A549 (cell line): Measurements from ENCODE around the gene ZBTB46. TPM values are rescaled to one million over a fixed set of nuclear protein-coding genes. Genes with fewer than 3 reads are reported as not detected.

Experiments
- ATAC-seq, 2 experiments: fragments of 200-7000 bp in 1 of 2; fragments of >200 bp in 1 of 2; cut with Nextera tagmentation in 1 of 2; cut with Tn5 transposase in 1 of 2; 3 replicates each; pipeline versions ENCODE4 v1.8.0 to v1.9.1; 2018 to 2020; ENCODE audit warnings: mild to moderate bottlenecking in 1 of 2, moderate library complexity in 1 of 2
- CTCF ChIA-PET: fragments of 300-600 bp; sonication (Branson Sonifier 250); formaldehyde crosslinking; extraction: SDS; loops from one replicate; lab custom pipeline; 2021; ENCODE audit warnings: antibody characterized with exemption, inconsistent platforms; lab: Yijun Ruan, JAX
- POLR2A ChIA-PET: fragments of 350-600 bp; formaldehyde crosslinking; extraction: SDS; loops from one replicate; lab custom pipeline; 2021; ENCODE audit warnings: antibody characterized with exemption, inconsistent platforms; lab: Yijun Ruan, JAX
- DNase-seq, 2 experiments: peaks; one replicate each; pipeline versions ENCODE4 v3.0.0 to v3.0.0-alpha.2; 2011 to 2016; ENCODE audit warnings: low read depth in 1 of 2, low spot score in 1 of 2
- FAIRE-seq: peaks from 2 replicates; lab custom pipeline; 2011; peaks lifted over from hg19 to GRCh38; lab: Jason Lieb, UNC
- H3K27ac ChIP-seq, 2 experiments: fragments of >200 bp; sonication (Bioruptor Twin); formaldehyde crosslinking; 3 replicates each; pipeline ENCODE4 v1.5.1; 2016 to 2017
- H3K4me1 ChIP-seq: fragments of >200 bp; sonication (Bioruptor Twin); formaldehyde crosslinking; 3 replicates; pipeline ENCODE4 v1.6.1; 2016
- H3K4me2 ChIP-seq: fragments of >200 bp; sonication (Bioruptor Twin); formaldehyde crosslinking; 3 replicates; pipeline ENCODE4 v1.6.1; 2016
- H3K4me3 ChIP-seq: fragments of >200 bp; sonication (Bioruptor Twin); formaldehyde crosslinking; 3 replicates; pipeline ENCODE4 v1.5.1; 2016
- H3K9me3 ChIP-seq: fragments of >200 bp; sonication (Bioruptor Twin); formaldehyde crosslinking; 3 replicates; pipeline ENCODE4 v1.6.1; 2016
- CBX8 ChIP-seq: fragments of 200-600 bp; sonication (generic); IDR thresholded peaks from 2 replicates; pipeline ENCODE4 v1.6.1; 2016
- EP300 ChIP-seq, 2 experiments: fragments of >200 bp; sonication (Bioruptor Twin); formaldehyde crosslinking; IDR thresholded peaks; 2 replicates in 1 of 2; 3 replicates in 1 of 2; pipeline ENCODE4 v1.6.1; 2016 to 2017
- FOSB ChIP-seq: fragments of 250-450 bp; sonication (Bioruptor Pico); IDR thresholded peaks from 2 replicates; pipeline ENCODE4 v1.5.0; 2020; ENCODE audit warnings: mild to moderate bottlenecking, moderate library complexity
- FOSL2 ChIP-seq, 2 experiments: fragments of 450-650 bp in 1 of 2; fragments of >200 bp in 1 of 2; sonication (Bioruptor Twin) in 1 of 2; formaldehyde crosslinking; IDR thresholded peaks; 2 replicates each; pipeline versions ENCODE4 v1.5.0 to v1.6.1; 2016 to 2020; ENCODE audit warnings: mild to moderate bottlenecking in 1 of 2, moderate library complexity in 1 of 2
- FOXS1 ChIP-seq: fragments of 250-450 bp; sonication (Bioruptor Pico); IDR thresholded peaks from 2 replicates; pipeline ENCODE4 v1.5.0; 2020; ENCODE audit warnings: mild to moderate bottlenecking, moderate library complexity
- HEYL ChIP-seq: fragments of 250-450 bp; sonication (Bioruptor Pico); IDR thresholded peaks from 2 replicates; pipeline ENCODE4 v1.8.0; 2021; ENCODE audit warnings: mild to moderate bottlenecking, moderate library complexity
- HOXB5 ChIP-seq: fragments of 250-450 bp; sonication (Bioruptor Pico); IDR thresholded peaks from 2 replicates; pipeline ENCODE4 v1.5.0; 2020; ENCODE audit warnings: mild to moderate bottlenecking, moderate library complexity
- MAZ ChIP-seq: fragments of 150-350 bp; IDR thresholded peaks from 2 replicates; pipeline ENCODE4 v1.6.1; 2014; ENCODE audit warnings: antibody characterized with exemption, low read depth, low read length, borderline replicate concordance
- MYC ChIP-seq: IDR thresholded peaks from 2 replicates; pipeline ENCODE4 v1.6.1; 2012; ENCODE audit warnings: mild to moderate bottlenecking, inconsistent platforms, low read length, improper control_type of control experiment, borderline replicate concordance
- NPAS2 ChIP-seq: fragments of 250-450 bp; sonication (Bioruptor Pico); IDR thresholded peaks from 2 replicates; pipeline ENCODE4 v1.8.0; 2022; ENCODE audit warnings: mild to moderate bottlenecking, moderate library complexity, borderline replicate concordance
- NR3C1 ChIP-seq: fragments of >200 bp; sonication (Bioruptor Twin); formaldehyde crosslinking; IDR thresholded peaks from 3 replicates; pipeline ENCODE4 v1.6.1; 2017
- PHF8 ChIP-seq: fragments of 200-600 bp; sonication (generic); IDR thresholded peaks from 2 replicates; pipeline ENCODE4 v1.6.1; 2016; ENCODE audit warnings: low read depth, mild to moderate bottlenecking, antibody characterized with exemption, moderate library complexity, borderline replicate concordance
- POLR2A ChIP-seq: IDR thresholded peaks from 2 replicates; pipeline ENCODE4 v1.6.1; 2012; ENCODE audit warnings: mild to moderate bottlenecking, low read length
- POLR2AphosphoS2 ChIP-seq: conservative IDR thresholded peaks from 2 replicates; pipeline ENCODE4 v1.6.1; 2012; ENCODE audit warnings: low read length, improper control_type of control experiment, inconsistent platforms
- RARB ChIP-seq: fragments of 250-450 bp; sonication (Bioruptor Pico); IDR thresholded peaks from 2 replicates; pipeline ENCODE4 v1.8.0; 2021; ENCODE audit warnings: mild to moderate bottlenecking, moderate library complexity
- RCOR1 ChIP-seq: fragments of 150-350 bp; IDR thresholded peaks from 2 replicates; pipeline ENCODE4 v1.6.1; 2014; ENCODE audit warnings: antibody characterized with exemption, low read length, low read depth
- SMC3 ChIP-seq: fragments of >200 bp; sonication (Bioruptor Twin); formaldehyde crosslinking; IDR thresholded peaks from 3 replicates; pipeline ENCODE4 v1.6.1; 2018; ENCODE audit warnings: inconsistent platforms
- ZFP36 ChIP-seq: fragments of 450-650 bp; IDR thresholded peaks from 2 replicates; pipeline ENCODE4 v1.6.1; 2014; ENCODE audit warnings: borderline replicate concordance; ENCODE audit not compliant: partially characterized antibody
- ZNF302 ChIP-seq: fragments of 250-450 bp; sonication (Bioruptor Pico); IDR thresholded peaks from 2 replicates; pipeline ENCODE4 v1.9.0; 2021; ENCODE audit warnings: inconsistent platforms, mild to moderate bottlenecking, moderate library complexity
- ZSCAN20 ChIP-seq: fragments of 250-450 bp; sonication (Bioruptor Pico); IDR thresholded peaks from 2 replicates; pipeline ENCODE4 v1.8.0; 2022; ENCODE audit warnings: mild to moderate bottlenecking, moderate library complexity
- WGBS: methylation state at CpG from one replicate; pipeline ENCODE4 v1.1.6; 2017; ENCODE audit errors: missing lambda C conversion rate; 5-methylcytosine and 5-hydroxymethylcytosine counted together
- polyA plus RNA-seq, 4 experiments: library from polyadenylated mRNA; depleted of rRNA in 3 of 4; stranded (reverse); fragments of >200 nt; fragmentation: RNase III in 1 of 4; extraction: RNeasy Plus Mini Kit Qiagen cat#74134 plus additional on column Dnase treatment in 1 of 4; gene quantifications; 2 replicates in 3 of 4; 3 replicates in 1 of 4; pipeline ENCODE4 v1.2.3, GENCODE V29; 2011 to 2017
- TF ChIP-seq, protein P1 (sequence below): fragments of 150-350 bp; IDR thresholded peaks from 2 replicates; pipeline ENCODE4 v1.6.1; 2014; ENCODE audit warnings: low read depth, mild to moderate bottlenecking, low read length
- TF ChIP-seq, protein P2 (sequence below): fragments of >200 bp; sonication (Bioruptor Twin); formaldehyde crosslinking; IDR thresholded peaks from 2 replicates; pipeline ENCODE4 v1.6.1; 2016
- TF ChIP-seq, protein P3 (sequence below): IDR thresholded peaks from 2 replicates; pipeline ENCODE4 v1.6.1; 2012

ZBTB46 gene
- polyA plus RNA-seq, 2 of the 4 experiments (the other 2 are of a cell fraction), result 0.17 to 0.43 TPM

DNA sequence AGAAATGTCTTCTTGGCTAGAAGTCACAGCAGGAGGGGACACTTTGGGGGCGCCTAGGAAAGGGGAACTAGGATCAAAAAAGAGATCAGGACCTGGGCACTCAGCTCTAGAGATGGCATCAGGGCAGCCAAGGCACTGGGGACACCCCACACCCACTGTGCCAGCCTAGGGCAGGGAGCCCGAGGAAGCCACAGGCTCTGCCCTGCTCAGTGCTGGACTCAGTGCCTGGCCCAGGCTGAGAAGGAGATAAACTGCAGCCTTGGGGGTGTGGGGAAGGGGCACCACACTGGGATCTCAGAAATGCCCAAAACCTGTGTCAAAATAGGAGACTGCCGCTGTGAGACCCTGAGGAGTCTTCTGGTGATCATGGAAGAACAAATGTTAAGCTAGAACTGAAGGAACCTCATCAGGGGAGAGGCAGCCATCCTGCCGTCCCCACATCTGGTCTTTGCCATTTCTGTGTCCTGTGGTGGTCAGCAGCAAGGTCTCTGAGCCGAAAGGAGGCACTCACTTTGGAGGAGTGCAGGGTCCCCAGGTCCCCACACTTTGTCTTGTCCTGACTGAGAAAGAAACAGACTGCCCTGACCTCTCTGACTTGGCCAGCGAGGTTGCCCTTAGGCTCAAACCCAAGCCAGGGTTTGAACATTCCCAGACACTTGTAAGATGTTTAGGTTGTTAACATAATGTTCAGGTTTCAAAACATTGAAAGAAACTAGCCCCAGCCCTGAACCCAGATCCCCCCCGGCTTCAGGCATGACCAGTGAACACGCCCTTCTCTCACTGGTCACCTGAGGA, 125.6 kb downstream of the ZBTB46 start:
- H3K4me3 ChIP-seq, result no peak overlapping the region
- WGBS, result 82% methylated on average over 8 of the region's 8 CpGs
- ChIA-PET POLR2A (interaction anchor here (0.6 kb wide), 1 partner anchor 199 kb away, joined by 3 read pairs; no protein-coding TSS in a partner anchor), CTCF (interaction anchor here (0.7 to 1.5 kb wide), 5 partner anchors 8 to 168 kb away, joined by 3 to 7 read pairs (median 3); partner anchors contain the start of gene PTK6)
- ATAC-seq (no peak), FAIRE-seq (no peak), DNase-seq (no peak)
- no peaks in the 10 kb centered on the region for H3K9me3 ChIP-seq
- TF ChIP-seq RARB (no peak), ZSCAN20 (no peak), ZFP36 (no peak), FOXS1 (CRISPR knock-in tag) (no peak), NPAS2 (CRISPR knock-in tag) (no peak), MAZ (no peak), MYC (no peak), FOSL2 (IDR thresholded peaks at IDR 0.05) (no peak), FOSL2 (CRISPR knock-in tag; IDR thresholded peaks at IDR 0.05) (no peak), PHF8 (no peak), NR3C1 (no peak), SMC3 (no peak), POLR2AphosphoS2 (no peak), CBX8 (no peak)
- H3K4me1 ChIP-seq, result peaks cover 26% of the 10 kb centered on the region
- no peak overlapping the region; the same call in 2 of the 3 replicates for H3K4me2 ChIP-seq
- no peak overlapping the region; a peak in 1 of 6 replicates for H3K27ac ChIP-seq

DNA sequence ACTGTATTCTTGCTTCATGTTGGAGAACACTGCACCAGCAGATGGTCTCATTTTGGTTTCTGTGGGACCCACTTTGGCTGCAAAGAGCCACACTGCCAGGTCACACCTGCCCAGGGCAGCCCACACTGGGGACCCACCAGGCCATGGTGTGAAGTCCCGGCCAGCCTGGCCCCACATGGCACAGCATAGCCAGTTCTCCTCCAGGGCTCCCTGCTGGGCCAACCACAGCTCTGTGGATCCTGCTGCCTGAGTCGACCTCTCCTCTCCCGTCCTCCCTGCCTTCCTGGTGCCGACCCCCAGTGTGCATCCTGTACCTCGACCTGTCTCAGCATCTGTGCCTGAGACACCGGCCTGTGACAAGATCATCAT, 126.3 kb downstream of the ZBTB46 start:
- Histone ChIP-seq H3K4me1 (peaks cover 30% of the 10 kb centered on the region), H3K9me3 (no peaks in the 10 kb centered on the region), H3K27ac (no peak overlapping the region), H3K4me3 (no peak overlapping the region), H3K4me2 (no peak overlapping the region)
- TF ChIP-seq EP300 (IDR thresholded peaks at IDR 0.05) (no peak), RCOR1 (no peak), FOSB (CRISPR knock-in tag) (no peak), MYC (no peak), SMC3 (no peak), HOXB5 (CRISPR knock-in tag) (no peak), NR3C1 (no peak), POLR2A (no peak), ZNF302 (no peak), HEYL (CRISPR knock-in tag) (no peak)
- TF ChIP-seq, protein P1, sequence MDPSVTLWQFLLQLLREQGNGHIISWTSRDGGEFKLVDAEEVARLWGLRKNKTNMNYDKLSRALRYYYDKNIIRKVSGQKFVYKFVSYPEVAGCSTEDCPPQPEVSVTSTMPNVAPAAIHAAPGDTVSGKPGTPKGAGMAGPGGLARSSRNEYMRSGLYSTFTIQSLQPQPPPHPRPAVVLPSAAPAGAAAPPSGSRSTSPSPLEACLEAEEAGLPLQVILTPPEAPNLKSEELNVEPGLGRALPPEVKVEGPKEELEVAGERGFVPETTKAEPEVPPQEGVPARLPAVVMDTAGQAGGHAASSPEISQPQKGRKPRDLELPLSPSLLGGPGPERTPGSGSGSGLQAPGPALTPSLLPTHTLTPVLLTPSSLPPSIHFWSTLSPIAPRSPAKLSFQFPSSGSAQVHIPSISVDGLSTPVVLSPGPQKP, result no peak
- TF ChIP-seq, protein P2, sequence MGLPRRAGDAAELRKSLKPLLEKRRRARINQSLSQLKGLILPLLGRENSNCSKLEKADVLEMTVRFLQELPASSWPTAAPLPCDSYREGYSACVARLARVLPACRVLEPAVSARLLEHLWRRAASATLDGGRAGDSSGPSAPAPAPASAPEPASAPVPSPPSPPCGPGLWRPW, result no peak
- TF ChIP-seq, protein P3, sequence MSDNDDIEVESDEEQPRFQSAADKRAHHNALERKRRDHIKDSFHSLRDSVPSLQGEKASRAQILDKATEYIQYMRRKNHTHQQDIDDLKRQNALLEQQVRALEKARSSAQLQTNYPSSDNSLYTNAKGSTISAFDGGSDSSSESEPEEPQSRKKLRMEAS, result no peak
- DNase-seq (no peak), FAIRE-seq (no peak), ATAC-seq (no peak)
- CTCF ChIA-PET, result interaction anchor here (0.8 to 1.4 kb wide), 2 partner anchors 124 to 167 kb away, joined by 3 read pairs; partner anchors contain the start of gene PTK6
- WGBS, result 85% methylated on average over 6 of the region's 6 CpGs
- POLR2A ChIA-PET, result interaction anchor here (0.6 kb wide), 1 partner anchor 200 kb away, joined by 3 read pairs; no protein-coding TSS in a partner anchor
